ENCODE measurements around the gene SEMA4B. TPM values are rescaled to one million over a fixed set of nuclear protein-coding genes. Genes with fewer than 3 reads are reported as not detected.
A peak's percentile ranks its signal among the peaks of the same experiment; 100 is the strongest.
"Not testable (repeated sequence)": the region's sequence is repeated elsewhere in the genome, so short reads cannot be mapped to it uniquely, and the experiment has no call there.

The SEMA4B gene
- total and polyA plus RNA-seq, 9 donors = 2.1 to 9.6 (median 7.0) TPM

DNA sequence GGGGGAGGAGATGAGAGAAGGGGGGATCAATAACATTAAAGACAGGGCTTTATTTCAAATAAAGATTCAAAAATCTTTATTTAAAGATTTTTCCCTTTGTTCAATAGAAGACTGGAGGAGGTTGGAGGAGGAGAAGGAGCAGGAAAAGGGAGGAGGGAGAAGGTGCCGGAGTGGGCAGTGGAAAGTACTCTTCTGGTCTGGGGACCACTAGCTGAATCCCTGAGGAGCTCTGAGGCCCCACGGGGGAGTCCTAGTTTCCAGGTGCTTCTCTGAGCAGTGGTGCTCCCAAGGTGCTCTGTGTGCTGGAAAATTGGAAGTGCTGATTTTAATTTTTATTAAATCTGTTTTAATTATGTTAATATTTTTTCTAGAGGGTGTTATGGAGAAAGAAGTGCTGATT lies 19.4 kb upstream of the SEMA4B start:
- no peak for DNase-seq
- WGBS (ENCODE audit: insufficient coverage) = 30% methylated on average over 1 of the region's 2 CpGs
- H3K27ac ChIP-seq (ENCODE audit: low read length) = no peak overlapping the region

DNA sequence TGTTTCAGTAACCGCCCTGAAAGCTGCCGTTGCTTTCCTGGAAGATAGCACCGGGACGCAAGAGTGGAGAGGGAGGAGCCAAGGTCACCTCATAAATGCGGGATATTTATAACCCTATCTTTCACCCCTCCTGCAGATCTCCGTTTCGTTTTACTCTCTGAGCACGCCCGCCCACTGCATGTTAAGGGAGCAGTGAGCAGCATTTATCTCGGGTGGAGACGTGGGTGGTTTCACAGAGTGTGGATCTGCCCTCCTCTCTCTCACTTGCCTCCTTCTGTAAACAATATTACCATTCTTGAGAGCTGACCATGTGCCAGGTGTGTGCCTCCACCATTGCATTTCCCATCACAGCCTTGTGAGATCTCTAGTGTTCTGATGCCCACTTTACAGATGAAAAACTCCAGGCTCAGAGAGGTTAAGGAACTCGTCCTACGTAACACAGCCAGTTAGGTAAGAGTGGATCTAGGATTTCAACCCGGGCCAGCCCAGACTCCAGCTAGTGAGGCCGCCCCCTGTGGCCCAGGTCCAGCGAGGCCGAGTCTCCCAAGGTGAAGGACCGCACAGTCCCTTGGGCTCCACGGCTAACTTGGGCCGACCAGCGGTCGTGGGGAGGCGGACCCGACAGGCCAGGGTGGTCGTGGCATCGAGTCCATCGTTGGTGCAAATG lies 16.9 kb upstream of the SEMA4B start:
- Histone ChIP-seq H3K27me3 (ENCODE audit: control insufficient read depth, insufficient read depth, low read length) (peaks cover 10% of the 10 kb centered on the region), H3K4me3 (ENCODE audit: low read length) (peak overlapping the region; percentile 37), H3K4me1 (ENCODE audit: control insufficient read depth, insufficient read depth, low read length) (peaks cover 7% of the 10 kb centered on the region), H3K9me3 (replicated peaks; ENCODE audit: control insufficient read depth, low read depth, low read length) (no peaks in the 10 kb centered on the region), H3K36me3 (ENCODE audit: control insufficient read depth, insufficient read depth, low read length) (no peaks in the 10 kb centered on the region), H3K27ac (ENCODE audit: low read length) (no peak overlapping the region)
- peak; percentile 56 for DNase-seq
- 22% methylated on average over 16 of the region's 27 CpGs for WGBS (ENCODE audit: insufficient coverage)

More for the DNA sequence above, 19.4 kb upstream of the SEMA4B start:
- Histone ChIP-seq H3K36me3 (ENCODE audit: control insufficient read depth, insufficient read depth, low read length) (no peaks in the 10 kb centered on the region), H3K27me3 (ENCODE audit: control insufficient read depth, insufficient read depth, low read length) (peaks cover 10% of the 10 kb centered on the region), H3K4me3 (ENCODE audit: low read length) (no peak overlapping the region), H3K9me3 (replicated peaks; ENCODE audit: control insufficient read depth, low read depth, low read length) (no peaks in the 10 kb centered on the region), H3K4me1 (ENCODE audit: control insufficient read depth, insufficient read depth, low read length) (peaks cover 7% of the 10 kb centered on the region)

DNA sequence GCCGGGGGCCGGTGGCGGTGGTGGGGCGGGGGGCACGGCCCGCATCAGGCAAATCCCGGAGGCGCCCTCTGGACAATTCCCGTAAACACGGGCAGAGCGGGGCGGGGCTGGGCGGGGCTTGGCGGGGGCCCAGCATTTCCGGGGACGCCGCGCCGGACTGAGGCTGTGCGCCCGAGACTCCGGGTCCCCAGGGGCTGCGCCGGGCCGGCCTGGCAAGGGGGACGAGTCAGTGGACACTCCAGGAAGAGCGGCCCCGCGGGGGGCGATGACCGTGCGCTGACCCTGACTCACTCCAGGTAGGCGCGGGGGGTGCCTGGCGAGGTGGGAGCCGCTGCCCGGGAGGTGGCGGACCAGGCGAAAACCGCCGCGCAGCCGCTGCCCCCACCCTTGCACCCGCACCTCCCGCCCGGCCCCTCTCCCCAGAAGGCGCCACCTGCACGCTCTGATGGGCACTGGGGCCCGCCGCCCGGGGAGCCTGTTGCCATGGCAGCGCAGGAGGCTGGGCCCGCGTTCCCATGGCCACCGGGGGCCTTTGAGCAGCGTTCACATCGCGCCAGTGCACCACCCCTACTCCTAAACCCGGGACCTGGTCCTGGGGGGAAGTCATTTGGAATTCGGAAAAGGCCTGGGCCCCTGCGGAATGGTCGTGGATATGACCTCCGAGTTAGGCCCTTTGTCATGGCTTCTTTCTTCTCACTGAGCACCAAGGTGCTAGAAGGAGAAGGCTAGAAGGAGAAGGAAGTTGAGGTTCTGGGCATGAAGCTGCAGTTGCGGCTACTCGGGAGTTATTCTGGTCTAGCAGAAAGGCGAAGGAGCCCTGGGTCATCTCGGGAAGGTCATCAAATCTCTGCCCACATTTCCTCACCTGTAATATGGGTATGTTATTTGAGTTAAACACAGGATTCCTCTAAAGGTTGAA lies 16.1 kb upstream of the SEMA4B start:
- WGBS (ENCODE audit: insufficient coverage) = 3% methylated on average over 46 of the region's 67 CpGs
- DNase-seq = peak; percentile 46

DNA sequence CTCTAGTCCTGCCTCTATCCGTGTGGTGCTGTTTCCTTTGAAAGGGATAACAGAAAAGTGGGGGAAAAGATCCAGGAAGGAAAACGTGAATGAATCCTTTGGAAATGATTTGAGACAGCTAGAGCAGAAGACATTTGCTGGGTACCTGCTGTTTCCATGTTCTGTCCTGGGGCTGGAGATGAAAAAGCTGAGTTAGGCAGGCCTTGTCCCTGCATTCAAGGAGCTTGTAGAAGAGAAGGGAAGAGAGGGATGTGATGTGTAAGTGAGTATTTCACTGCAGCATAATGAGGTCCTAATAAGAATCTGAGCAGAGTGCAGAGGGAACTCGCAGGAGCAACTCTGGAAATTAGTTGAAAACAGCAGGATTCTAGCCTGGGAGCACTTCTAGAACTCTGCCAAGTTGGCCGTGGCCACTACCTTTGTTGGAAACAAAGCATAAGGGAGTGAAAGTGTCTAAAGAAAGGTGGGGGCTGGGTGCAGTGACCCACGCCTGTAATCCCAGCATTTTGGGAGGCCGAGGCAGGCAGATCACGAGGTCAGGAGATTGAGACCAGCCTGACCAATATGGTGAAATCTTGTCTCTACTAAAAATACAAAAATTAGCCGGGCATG lies 13.8 kb upstream of the SEMA4B start:
- peaks cover 10% of the 10 kb centered on the region for H3K27me3 ChIP-seq (ENCODE audit: control insufficient read depth, insufficient read depth, low read length)
- no peak overlapping the region for H3K27ac ChIP-seq (ENCODE audit: low read length)
- peaks cover 22% of the 10 kb centered on the region for H3K4me1 ChIP-seq (ENCODE audit: control insufficient read depth, insufficient read depth, low read length)
- H3K9me3 ChIP-seq (replicated peaks; ENCODE audit: control insufficient read depth, low read depth, low read length) = no peaks in the 10 kb centered on the region
- DNase-seq = peak; percentile 45
- WGBS (ENCODE audit: insufficient coverage) = 18% methylated on average over 5 of the region's 8 CpGs
- H3K36me3 ChIP-seq (ENCODE audit: control insufficient read depth, insufficient read depth, low read length) = no peaks in the 10 kb centered on the region
- no peak overlapping the region for H3K4me3 ChIP-seq (ENCODE audit: low read length)

More for the DNA sequence above, 16.1 kb upstream of the SEMA4B start:
- Histone ChIP-seq H3K4me1 (ENCODE audit: control insufficient read depth, insufficient read depth, low read length) (peaks cover 7% of the 10 kb centered on the region), H3K4me3 (ENCODE audit: low read length) (peak overlapping the region; percentile 37), H3K27me3 (ENCODE audit: control insufficient read depth, insufficient read depth, low read length) (peaks cover 10% of the 10 kb centered on the region), H3K27ac (ENCODE audit: low read length) (no peak overlapping the region), H3K9me3 (replicated peaks; ENCODE audit: control insufficient read depth, low read depth, low read length) (no peaks in the 10 kb centered on the region), H3K36me3 (ENCODE audit: control insufficient read depth, insufficient read depth, low read length) (no peaks in the 10 kb centered on the region)

DNA sequence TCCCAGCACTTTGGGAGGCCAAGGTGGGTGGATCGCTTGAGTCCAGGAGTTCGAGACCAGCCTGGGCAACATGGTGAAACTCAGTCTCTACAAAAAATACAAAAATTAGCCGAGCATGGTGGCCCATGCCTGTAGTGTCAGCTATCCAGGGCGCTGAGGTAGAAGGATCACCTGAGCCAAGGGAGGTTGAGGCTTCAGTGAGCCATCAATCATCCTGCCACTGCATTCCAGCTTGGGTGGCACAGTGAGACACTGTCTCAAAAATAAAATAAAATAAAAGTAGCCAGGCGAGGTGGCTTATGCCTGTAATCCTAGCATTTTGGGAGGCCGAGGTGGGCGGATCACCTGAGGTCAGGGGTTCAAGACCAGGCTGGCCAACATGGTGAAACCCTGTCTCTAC lies 13.1 kb upstream of the SEMA4B start:
- 97% methylated on average over 5 of the region's 7 CpGs for WGBS (ENCODE audit: insufficient coverage)
- not testable (repeated sequence) for DNase-seq; H3K27ac ChIP-seq (ENCODE audit: low read length); H3K9me3 ChIP-seq (replicated peaks; ENCODE audit: control insufficient read depth, low read depth, low read length); H3K4me3 ChIP-seq (ENCODE audit: low read length); H3K36me3 ChIP-seq (ENCODE audit: control insufficient read depth, insufficient read depth, low read length)
- Histone ChIP-seq H3K4me1 (ENCODE audit: control insufficient read depth, insufficient read depth, low read length) (peaks cover 26% of the 10 kb centered on the region), H3K27me3 (ENCODE audit: control insufficient read depth, insufficient read depth, low read length) (peaks cover 10% of the 10 kb centered on the region)

DNA sequence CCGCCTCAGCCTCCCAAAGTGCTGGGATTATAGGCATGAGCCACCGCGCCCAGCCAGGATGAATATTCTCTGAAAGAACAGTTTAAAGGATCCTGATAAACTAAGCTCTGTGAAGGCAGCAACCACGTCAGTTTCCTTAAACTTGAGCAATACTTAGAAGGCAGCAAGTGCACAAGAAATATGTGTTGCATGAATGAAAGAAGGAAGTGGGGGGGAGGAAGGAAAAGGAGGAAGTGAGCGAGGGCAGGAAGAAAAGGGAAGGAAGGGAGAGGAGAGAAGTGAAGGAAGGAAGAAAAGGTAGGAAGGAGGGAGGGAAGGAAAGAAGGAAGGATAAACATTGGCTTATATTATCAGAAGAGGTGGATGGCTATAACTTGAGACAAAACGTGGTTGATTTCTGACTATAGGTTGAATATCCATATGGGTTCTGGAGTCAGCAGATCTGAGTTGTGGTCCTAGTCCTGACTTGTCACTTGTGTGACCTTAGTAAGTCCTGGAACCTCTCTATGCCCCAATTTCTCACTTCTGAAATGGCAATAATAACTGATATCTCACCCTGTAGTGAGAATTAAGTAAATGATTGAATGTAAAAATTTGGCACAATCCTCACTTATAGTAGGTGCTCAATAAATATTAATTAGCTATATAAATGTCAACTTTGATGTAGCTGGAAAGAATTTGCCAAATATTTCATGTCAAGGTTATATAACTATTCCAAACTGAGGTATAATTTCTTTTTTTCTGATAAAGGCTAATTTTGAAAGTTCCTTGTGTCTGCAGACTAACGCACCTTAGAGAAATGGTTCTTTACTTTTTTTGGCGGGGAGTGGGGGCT lies 12.0 kb upstream of the SEMA4B start:
- no peak overlapping the region for H3K27ac ChIP-seq (ENCODE audit: low read length)
- H3K27me3 ChIP-seq (ENCODE audit: control insufficient read depth, insufficient read depth, low read length) = peaks cover 10% of the 10 kb centered on the region
- peak; percentile 49 for DNase-seq
- no peaks in the 10 kb centered on the region for H3K9me3 ChIP-seq (replicated peaks; ENCODE audit: control insufficient read depth, low read depth, low read length)
- H3K4me3 ChIP-seq (ENCODE audit: low read length) = no peak overlapping the region
- H3K36me3 ChIP-seq (ENCODE audit: control insufficient read depth, insufficient read depth, low read length) = no peaks in the 10 kb centered on the region
- peaks cover 30% of the 10 kb centered on the region for H3K4me1 ChIP-seq (ENCODE audit: control insufficient read depth, insufficient read depth, low read length)
- WGBS (ENCODE audit: insufficient coverage) = 68% methylated on average over 5 of the region's 8 CpGs

DNA sequence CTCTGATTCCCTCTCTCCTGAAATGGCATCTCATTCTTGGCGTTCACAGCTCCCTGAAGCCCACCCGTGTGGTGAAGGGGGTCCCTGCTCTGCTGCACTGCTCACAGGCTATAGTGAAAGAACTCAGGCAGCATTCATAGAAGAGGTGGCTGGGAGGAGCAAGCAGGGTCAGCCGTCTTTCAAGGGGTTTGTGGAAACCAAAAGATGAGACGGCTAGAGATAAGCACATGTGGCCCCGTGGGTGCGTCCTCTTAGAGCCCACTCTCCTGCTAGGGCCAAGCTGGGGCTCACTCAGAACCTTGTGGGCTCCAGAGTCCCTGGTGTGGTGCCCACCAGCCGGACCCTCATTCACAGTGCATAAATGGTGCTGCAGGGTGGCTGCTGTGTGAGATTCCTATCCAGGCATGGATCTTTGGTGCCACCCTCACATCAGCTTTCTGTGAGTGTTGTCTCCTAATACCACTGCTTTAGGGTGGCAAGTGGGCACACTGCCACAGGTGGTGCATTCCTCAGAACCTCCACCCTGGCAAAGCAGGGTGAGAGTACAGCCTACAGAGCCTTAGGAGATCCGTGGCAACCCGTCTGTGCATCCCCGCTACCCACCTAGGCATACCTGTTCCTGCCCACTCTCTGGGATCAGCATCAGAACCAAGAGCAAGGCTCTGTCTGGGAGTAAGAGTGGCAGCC lies 11.2 kb upstream of the SEMA4B start:
- WGBS (ENCODE audit: insufficient coverage) = 60% methylated on average over 5 of the region's 10 CpGs
- no peak overlapping the region for H3K27ac ChIP-seq (ENCODE audit: low read length)

DNA sequence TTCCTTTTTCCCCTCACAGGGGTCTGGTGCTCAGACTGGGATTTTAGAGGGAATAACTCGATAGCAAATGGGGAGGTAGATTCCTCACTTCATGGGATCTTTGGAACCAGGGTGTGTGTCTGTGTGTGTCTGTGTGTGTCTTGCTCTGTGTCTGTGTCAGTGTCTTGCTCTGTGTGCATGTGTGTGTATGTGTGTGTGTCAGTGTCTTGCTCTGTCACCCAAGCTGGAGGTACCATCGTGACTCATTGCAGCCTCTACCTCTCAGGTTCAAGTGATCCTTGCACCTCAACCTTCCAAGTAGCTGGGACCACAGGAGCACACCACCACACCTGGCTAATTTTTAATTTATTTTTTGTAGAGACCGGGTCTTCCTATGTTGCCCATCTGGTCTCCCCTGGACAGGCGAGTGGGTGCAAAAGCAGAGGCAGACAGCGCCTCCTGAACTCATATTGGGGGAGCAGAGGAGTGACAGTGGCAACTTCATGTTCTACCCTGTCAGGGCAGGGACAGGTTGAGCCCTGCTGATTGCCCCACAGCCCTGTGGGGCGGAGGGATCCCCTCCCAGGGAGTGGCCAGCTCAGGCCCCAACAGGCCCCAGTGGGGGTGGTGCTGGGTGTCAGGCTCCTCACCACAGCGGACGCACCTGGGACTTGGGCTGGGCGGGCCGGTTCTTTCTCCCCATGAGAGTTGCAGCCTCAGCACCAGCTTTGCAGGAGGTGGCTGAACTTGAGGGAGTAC lies 10.4 kb upstream of the SEMA4B start:
- Histone ChIP-seq H3K4me3 (ENCODE audit: low read length) (no peak overlapping the region), H3K4me1 (ENCODE audit: control insufficient read depth, insufficient read depth, low read length) (peaks cover 23% of the 10 kb centered on the region), H3K9me3 (replicated peaks; ENCODE audit: control insufficient read depth, low read depth, low read length) (no peaks in the 10 kb centered on the region), H3K27ac (ENCODE audit: low read length) (peak overlapping the region; percentile 67), H3K36me3 (ENCODE audit: control insufficient read depth, insufficient read depth, low read length) (no peaks in the 10 kb centered on the region), H3K27me3 (ENCODE audit: control insufficient read depth, insufficient read depth, low read length) (no peaks in the 10 kb centered on the region)
- 87% methylated on average over 3 of the region's 10 CpGs for WGBS (ENCODE audit: insufficient coverage)
- no peak for DNase-seq

More for the DNA sequence above, 11.2 kb upstream of the SEMA4B start:
- Histone ChIP-seq H3K4me1 (ENCODE audit: control insufficient read depth, insufficient read depth, low read length) (peaks cover 26% of the 10 kb centered on the region), H3K27me3 (ENCODE audit: control insufficient read depth, insufficient read depth, low read length) (peaks cover 5% of the 10 kb centered on the region), H3K9me3 (replicated peaks; ENCODE audit: control insufficient read depth, low read depth, low read length) (no peaks in the 10 kb centered on the region), H3K4me3 (ENCODE audit: low read length) (no peak overlapping the region), H3K36me3 (ENCODE audit: control insufficient read depth, insufficient read depth, low read length) (no peaks in the 10 kb centered on the region)
- DNase-seq = no peak

DNA sequence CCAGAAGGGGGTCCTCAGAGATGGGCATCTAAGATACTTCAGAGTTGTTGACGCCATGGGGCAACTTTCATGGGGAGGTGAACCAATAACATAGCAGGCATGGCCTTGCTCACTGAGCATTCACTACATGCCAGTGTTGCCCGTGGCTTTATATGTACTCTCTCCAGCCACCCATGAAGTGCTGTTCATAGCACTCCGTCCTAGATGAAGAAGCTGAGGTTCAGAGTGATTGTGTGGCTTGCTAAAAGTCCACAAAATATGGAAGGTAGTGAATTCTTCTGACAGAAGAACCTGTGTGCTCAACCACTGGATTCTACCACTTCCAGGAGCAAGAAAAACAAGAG lies 9.8 kb upstream of the SEMA4B start:
- Histone ChIP-seq H3K36me3 (ENCODE audit: control insufficient read depth, insufficient read depth, low read length) (no peaks in the 10 kb centered on the region), H3K27me3 (ENCODE audit: control insufficient read depth, insufficient read depth, low read length) (no peaks in the 10 kb centered on the region), H3K4me3 (ENCODE audit: low read length) (no peak overlapping the region), H3K4me1 (ENCODE audit: control insufficient read depth, insufficient read depth, low read length) (peaks cover 23% of the 10 kb centered on the region), H3K27ac (ENCODE audit: low read length) (peak overlapping the region; percentile 67), H3K9me3 (replicated peaks; ENCODE audit: control insufficient read depth, low read depth, low read length) (no peaks in the 10 kb centered on the region)
- DNase-seq = no peak
- WGBS (ENCODE audit: insufficient coverage) = 35% methylated on average over 2 of the region's 3 CpGs

Measured in muscle of leg (tissue), 11 donors.